Pancreas (tissue), 10 donors: ENCODE results near the gene TRERF1. TPM values are rescaled to one million over a fixed set of nuclear protein-coding genes. Genes with fewer than 3 reads are reported as not detected.
A peak's percentile ranks its signal among the peaks of the same experiment; 100 is the strongest.

Source experiments
- ATAC-seq, 4 donors: fragments of 200-7000 bp; cut with Tn5 transposase; one replicate each; pipeline versions ENCODE4 v1.8.0 to v1.9.1; 2020; ENCODE audit warnings: mild to moderate bottlenecking in 4 of 4, moderate library complexity in 4 of 4
- DNase-seq, 6 donors: peaks; one replicate each; pipeline ENCODE4 v3.0.0-alpha.2; 2020
- FAIRE-seq: peaks from 2 replicates; lab custom pipeline; 2012; peaks lifted over from hg19 to GRCh38; lab: Jason Lieb, UNC
- H3K27ac ChIP-seq, 4 donors: fragments of 200-600 bp; sonication (generic); 1 replicate in 3 of 4; 2 replicates in 1 of 4; pipeline versions ENCODE4 v1.5.0 to v1.8.0; 2020
- H3K27me3 ChIP-seq, 4 donors: fragments of 200-600 bp; one replicate each; pipeline ENCODE4 v1.8.0; 2021
- H3K36me3 ChIP-seq, 3 donors: fragments of 200-600 bp; sonication (generic) in 1 of 3; one replicate each; pipeline versions ENCODE4 v1.5.0 to v1.8.0; 2020 to 2021
- H3K4me1 ChIP-seq, 3 donors: fragments of 200-600 bp; one replicate each; pipeline ENCODE4 v1.8.0; 2021
- H3K4me3 ChIP-seq, 4 donors: fragments of 200-600 bp; sonication (generic) in 2 of 4; one replicate each; pipeline versions ENCODE4 v1.5.0 to v1.8.0; 2020 to 2021
- H3K9me3 ChIP-seq, 4 donors: fragments of 200-600 bp; one replicate each; pipeline ENCODE4 v1.8.0; 2021
- CTCF ChIP-seq, 4 donors: fragments of 200-600 bp; sonication (generic) in 3 of 4; IDR thresholded peaks; one replicate each; pipeline versions ENCODE4 v1.5.0 to v1.8.0; 2021; ENCODE audit warnings: antibody characterized with exemption in 4 of 4
- WGBS, 2 donors: extraction: QIAGEN DNeasy Blood & Tissue Kit; methylation state at CpG; one replicate each; pipeline ENCODE4 v1.1.7; 2013; 5-methylcytosine and 5-hydroxymethylcytosine counted together
- intact Hi-C, 3 donors: fragments of 100-400 bp; cut with DNase I; formaldehyde crosslinking; loops; one replicate each; pipeline versions ENCODE4 v1.11.1 to v1.14.2; 2022
- polyA plus RNA-seq, 2 donors: library from polyadenylated mRNA; stranded (reverse); fragments of 200-250 nt; gene quantifications; one replicate each; pipeline ENCODE4 v1.2.3, GENCODE V29; 2013
- total RNA-seq, 6 donors: library from RNA; stranded (reverse); fragmentation: NEBNext Ultra II Directional in 4 of 6; extraction: Animal tissue kit (Norgen Biotek cat#: 25700) in 4 of 6; gene quantifications; one replicate each; pipeline versions ENCODE4 v1.2.1 to v1.2.4, GENCODE V29; 2021 to 2023
- donor health status: healthy with polysubstance abuse.
- donor health status: DM: no; HTN: no; CAD: no; lungs with moderate emphysema.
- donor health status: DM: no; HTN: no; CAD: no.
- donor health status: control.
- donor health status: control.
- donor health status: Bipolar disorder and iron deficiency.
- donor health status: DM: yes; HTN: yes; CAD: no.
- donor health status: DM: no; HTN: no; CAD: no.
- donor health status: DM: no; HTN: no; CAD: no.
- donor health status: DM: yes; HTN: yes; CAD: no.

TRERF1 gene
- total and polyA plus RNA-seq, 8 donors = 0.94 to 2.5 (median 1.5) TPM

- intact Hi-C loops = loop anchor here in 1 of 3 donors (10.0 kb wide), 1 partner anchor 272 kb away; no protein-coding TSS in a partner anchor
Measured at GRCh38 chr6:42263165-42263728, 188.5 kb downstream of the TRERF1 start.

GRCh38 chr6:42260972-42261371, 190.8 kb downstream of the TRERF1 start:
- no peaks in the 10 kb centered on the region for H3K4me1 ChIP-seq
- TF ChIP-seq CTCF (IDR thresholded peaks at IDR 0.05) = peak in 2 of 4 donors; percentile 37 to 41
- H3K36me3 ChIP-seq = no peaks in the 10 kb centered on the region
- no peaks in the 10 kb centered on the region for H3K27me3 ChIP-seq
- FAIRE-seq = no peak
- peak in 2 of 6 donors; percentile 42 to 66 for DNase-seq
- ATAC-seq = peak; percentile 40 to 83 (median 78)
- intact Hi-C loops = loop anchor here in 1 of 3 donors (10.0 kb wide), 1 partner anchor 274 kb away; no protein-coding TSS in a partner anchor
- H3K27ac ChIP-seq = no peak overlapping the region
- no peak overlapping the region for H3K4me3 ChIP-seq
- WGBS, 2 donors = 36 to 43% methylated on average over 8 to 11 of the region's 11 CpGs
- no peaks in the 10 kb centered on the region for H3K9me3 ChIP-seq

More at GRCh38 chr6:42263165-42263728, 188.5 kb downstream of the TRERF1 start:
- Histone ChIP-seq H3K27ac (no peak overlapping the region), H3K27me3 (no peaks in the 10 kb centered on the region), H3K36me3 (no peaks in the 10 kb centered on the region), H3K4me3 (no peak overlapping the region), H3K9me3 (no peaks in the 10 kb centered on the region), H3K4me1 (no peaks in the 10 kb centered on the region)
- no peak for TF ChIP-seq CTCF (IDR thresholded peaks at IDR 0.05)
- 88 to 92% methylated on average over 20 to 24 of the region's 24 CpGs for WGBS, 2 donors
- no peak for ATAC-seq
- FAIRE-seq = no peak
- DNase-seq = no peak

GRCh38 chr6:42260396-42260888, 191.3 kb downstream of the TRERF1 start:
- Histone ChIP-seq H3K27ac (no peak overlapping the region), H3K9me3 (no peaks in the 10 kb centered on the region), H3K36me3 (no peaks in the 10 kb centered on the region), H3K4me3 (peak overlapping the region in 1 of 4 donors; percentile 2), H3K4me1 (no peaks in the 10 kb centered on the region), H3K27me3 (no peaks in the 10 kb centered on the region)
- FAIRE-seq (no peak), ATAC-seq (peak; percentile 38 to 71 (median 54)), DNase-seq (peak in 2 of 6 donors; percentile 38 to 57)
- WGBS, 2 donors = 68 to 78% methylated on average over 6 to 7 of the region's 7 CpGs
- intact Hi-C loops = loop anchor here in 1 of 3 donors (10.0 kb wide), 1 partner anchor 274 kb away; no protein-coding TSS in a partner anchor
- no peak for TF ChIP-seq CTCF (IDR thresholded peaks at IDR 0.05)

- intact Hi-C loops = loop anchor here in 2 of 3 donors (10.0 kb wide), 2 partner anchors 275 to 285 kb away; no protein-coding TSS in a partner anchor
- ATAC-seq = no peak
- no peaks in the 10 kb centered on the region for H3K36me3 ChIP-seq
- no peaks in the 10 kb centered on the region for H3K9me3 ChIP-seq
- WGBS, 2 donors = 68 to 82% methylated on average over 10 of the region's 10 CpGs
- no peak for TF ChIP-seq CTCF (IDR thresholded peaks at IDR 0.05)
- no peak for DNase-seq
- no peaks in the 10 kb centered on the region for H3K4me1 ChIP-seq
- H3K4me3 ChIP-seq = peak overlapping the region in 1 of 4 donors; percentile 2
- no peak overlapping the region for H3K27ac ChIP-seq
- no peak for FAIRE-seq
- no peaks in the 10 kb centered on the region for H3K27me3 ChIP-seq
Measured at GRCh38 chr6:42259841-42260395, 191.8 kb downstream of the TRERF1 start.
